HEK293 (cell line): ENCODE measurements around the gene ANAPC2.

Experiments used
- ZFP3 ChIP-seq: fragments of 450-650 bp; formaldehyde crosslinking; IDR thresholded peaks from 2 replicates; pipeline ENCODE4 v1.5.1; 2016; ENCODE audit warnings: low read depth, missing biosample characterization, missing genetic modification characterization
- ZFP41 ChIP-seq: fragments of 450-650 bp; formaldehyde crosslinking; IDR thresholded peaks from 2 replicates; pipeline ENCODE4 v1.5.1; 2016; ENCODE audit warnings: missing biosample characterization, missing genetic modification characterization, borderline replicate concordance
- ZNF501 ChIP-seq: fragments of 450-650 bp; formaldehyde crosslinking; IDR thresholded peaks from 2 replicates; pipeline ENCODE4 v1.5.1; 2016; ENCODE audit warnings: missing biosample characterization, missing genetic modification characterization
- ZSCAN30 ChIP-seq: fragments of 450-650 bp; IDR thresholded peaks from 2 replicates; pipeline ENCODE4 v1.5.1; 2018; ENCODE audit warnings: missing biosample characterization, mild to moderate bottlenecking, missing genetic modification characterization, moderate library complexity

DNA sequence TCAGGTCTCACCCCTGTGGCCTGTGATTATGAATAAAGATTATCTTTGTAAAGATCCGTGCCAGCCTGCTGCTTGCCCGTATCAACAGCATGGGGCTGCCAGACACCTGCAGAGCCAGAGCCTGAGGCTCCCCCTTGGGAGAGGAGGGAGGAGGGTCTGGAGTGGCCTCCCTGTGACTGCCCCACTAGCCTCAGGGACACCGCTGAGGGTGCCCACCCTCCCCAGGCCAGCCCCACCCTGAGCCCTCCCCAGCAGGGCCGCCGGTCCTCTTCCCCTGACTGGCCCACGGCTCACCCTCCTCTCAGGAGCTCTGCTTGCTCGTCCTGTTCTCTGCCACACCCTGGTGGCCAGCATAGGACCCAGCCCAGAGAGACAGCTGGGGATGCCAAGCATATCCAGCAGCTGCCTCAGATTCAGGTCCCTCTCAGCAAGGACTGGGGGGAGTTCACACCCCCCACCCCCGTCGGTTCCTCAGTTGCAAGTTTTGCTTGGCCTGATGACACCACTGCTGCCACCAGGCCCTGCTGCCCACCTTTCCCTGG is 2.0 kb upstream of the ANAPC2 start:
- TF ChIP-seq ZSCAN30 (tag by site-specific recombination), result no peak
- no peak for TF ChIP-seq ZNF501 (tag by site-specific recombination)
- no peak for TF ChIP-seq ZFP41 (tag by site-specific recombination)
- TF ChIP-seq ZFP3 (tag by site-specific recombination), result no peak
